GM10248 (cell line): ENCODE data around the gene MCTP1.

ENCODE experiments used
- CTCF ChIA-PET: fragments of 300-600 bp; sonication (Branson Sonifier 250); formaldehyde crosslinking; extraction: SDS; loops from one replicate; lab custom pipeline; 2021; ENCODE audit warnings: antibody characterized with exemption; lab: Yijun Ruan, JAX
- POLR2A ChIA-PET: fragments of 350-650 bp; sonication (Branson Sonifier 250); formaldehyde crosslinking; extraction: SDS; loops from one replicate; lab custom pipeline; 2020; ENCODE audit warnings: antibody characterized with exemption; lab: Yijun Ruan, JAX
- DNase-seq: peaks from one replicate; pipeline ENCODE4 v3.0.0; 2012; ENCODE audit errors: extremely low spot score
- CTCF ChIP-seq: IDR thresholded peaks from 2 replicates; pipeline ENCODE4 v1.5.1; 2012; ENCODE audit warnings: mild to moderate bottlenecking, low read depth; ENCODE audit errors: extremely low read depth, missing control alignments, control extremely low read depth

MCTP1 gene

GRCh38 chr5:94731471-94731870, 553.4 kb downstream of the MCTP1 start:
- ChIA-PET POLR2A (no interaction called here), CTCF (interaction anchor here (1.3 to 1.6 kb wide), 3 partner anchors 10 to 23 kb away, joined by 3 to 10 read pairs (median 3); no protein-coding TSS in a partner anchor)
- TF ChIP-seq CTCF = no peak
- DNase-seq = no peak

GRCh38 chr5:94725142-94725541, 559.8 kb downstream of the MCTP1 start:
- ChIA-PET CTCF (interaction anchor here (1.0 to 4.5 kb wide), 4 partner anchors 9 to 19 kb away, joined by 3 to 38 read pairs (median 4); no protein-coding TSS in a partner anchor), POLR2A (no interaction called here)
- TF ChIP-seq CTCF = no peak
- DNase-seq = no peak

- ChIA-PET POLR2A (no interaction called here), CTCF (interaction anchor here (1.1 to 1.9 kb wide), 3 partner anchors 9 to 22 kb away, joined by 4 to 7 read pairs (median 5); no protein-coding TSS in a partner anchor)
- TF ChIP-seq CTCF = no peak
Observed at GRCh38 chr5:94715768-94716167, 569.1 kb downstream of the MCTP1 start.

GRCh38 chr5:94711785-94712184, 573.1 kb downstream of the MCTP1 start:
- CTCF ChIA-PET = interaction anchor here (0.7 to 1.3 kb wide), 3 partner anchors 21 to 46 kb away, joined by 3 to 4 read pairs (median 4); no protein-coding TSS in a partner anchor
- DNase-seq = no peak
- no peak for TF ChIP-seq CTCF
- POLR2A ChIA-PET = no interaction called here

More at GRCh38 chr5:94715768-94716167, 569.1 kb downstream of the MCTP1 start:
- DNase-seq = no peak

- POLR2A ChIA-PET = no interaction called here
- CTCF ChIA-PET = interaction anchor here (1.0 to 2.7 kb wide), 3 partner anchors 16 to 29 kb away, joined by 3 to 12 read pairs (median 4); no protein-coding TSS in a partner anchor
- no peak for TF ChIP-seq CTCF
- no peak for DNase-seq
Observed at GRCh38 chr5:94709277-94709676, 575.6 kb downstream of the MCTP1 start.

GRCh38 chr5:94707359-94707758, 577.5 kb downstream of the MCTP1 start:
- POLR2A ChIA-PET = no interaction called here
- no peak for TF ChIP-seq CTCF
- no peak for DNase-seq
- CTCF ChIA-PET = interaction anchor here (0.6 to 2.7 kb wide), 7 partner anchors 9 to 142 kb away, joined by 3 to 12 read pairs (median 3); no protein-coding TSS in a partner anchor
